Prostate gland (tissue), 2 donors: Measurements from ENCODE around the gene OPN1MW.
"Not testable (repeated sequence)": the region's sequence is repeated elsewhere in the genome, so short reads cannot be mapped to it uniquely, and the experiment has no call there.

ENCODE experiments used
- POLR2AphosphoS5 ChIP-seq: sonication (generic); formaldehyde crosslinking; IDR thresholded peaks from one replicate; pipeline ENCODE4 v1.6.1; 2017; ENCODE audit warnings: antibody characterized with exemption
- TF ChIP-seq, protein P1 (sequence below), 4 experiments: fragments of 200-600 bp in 2 of 4; fragments of 450-650 bp in 2 of 4; sonication (generic) in 2 of 4; IDR thresholded peaks; 1 replicate in 3 of 4; 2 replicates in 1 of 4; pipeline ENCODE4 v1.5.1; 2016 to 2019; ENCODE audit warnings: antibody characterized with exemption in 4 of 4, mild to moderate bottlenecking in 2 of 4, moderate library complexity in 2 of 4

DNA sequence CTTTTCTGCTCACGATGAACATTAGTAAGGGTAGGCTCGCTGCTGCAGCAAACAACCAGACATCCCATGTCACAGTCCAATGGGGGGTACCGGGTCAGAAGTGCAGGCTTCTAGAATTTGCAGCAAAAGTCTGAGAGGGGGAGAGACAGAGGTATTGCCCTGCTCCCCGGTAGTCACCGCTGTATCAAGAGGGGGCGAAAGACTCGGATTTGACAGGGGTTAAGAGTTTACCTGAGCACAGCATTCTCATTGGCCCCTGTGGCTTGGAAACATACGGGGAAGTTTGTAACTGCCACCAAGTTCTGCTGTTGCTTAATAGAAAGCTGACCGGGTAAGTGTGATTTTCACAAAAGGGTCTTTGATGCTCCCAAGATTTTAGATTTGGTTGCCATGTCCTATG, 28.7 kb downstream of the OPN1MW start:
- TF ChIP-seq, protein P1, sequence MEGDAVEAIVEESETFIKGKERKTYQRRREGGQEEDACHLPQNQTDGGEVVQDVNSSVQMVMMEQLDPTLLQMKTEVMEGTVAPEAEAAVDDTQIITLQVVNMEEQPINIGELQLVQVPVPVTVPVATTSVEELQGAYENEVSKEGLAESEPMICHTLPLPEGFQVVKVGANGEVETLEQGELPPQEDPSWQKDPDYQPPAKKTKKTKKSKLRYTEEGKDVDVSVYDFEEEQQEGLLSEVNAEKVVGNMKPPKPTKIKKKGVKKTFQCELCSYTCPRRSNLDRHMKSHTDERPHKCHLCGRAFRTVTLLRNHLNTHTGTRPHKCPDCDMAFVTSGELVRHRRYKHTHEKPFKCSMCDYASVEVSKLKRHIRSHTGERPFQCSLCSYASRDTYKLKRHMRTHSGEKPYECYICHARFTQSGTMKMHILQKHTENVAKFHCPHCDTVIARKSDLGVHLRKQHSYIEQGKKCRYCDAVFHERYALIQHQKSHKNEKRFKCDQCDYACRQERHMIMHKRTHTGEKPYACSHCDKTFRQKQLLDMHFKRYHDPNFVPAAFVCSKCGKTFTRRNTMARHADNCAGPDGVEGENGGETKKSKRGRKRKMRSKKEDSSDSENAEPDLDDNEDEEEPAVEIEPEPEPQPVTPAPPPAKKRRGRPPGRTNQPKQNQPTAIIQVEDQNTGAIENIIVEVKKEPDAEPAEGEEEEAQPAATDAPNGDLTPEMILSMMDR (IDR thresholded peaks at IDR 0.05) = not testable (repeated sequence)
- TF ChIP-seq POLR2AphosphoS5 = not testable (repeated sequence)
